Esophagus muscularis mucosa (tissue), 3 donors: ENCODE data around the gene RALA.

ENCODE experiments used
- CTCF ChIP-seq, 3 experiments: fragments of 200-600 bp in 2 of 3; fragments of 450-650 bp in 1 of 3; sonication (generic) in 2 of 3; IDR thresholded peaks; one replicate each; pipeline ENCODE4 v1.5.1; 2017 to 2019; ENCODE audit warnings: antibody characterized with exemption in 3 of 3, mild to moderate bottlenecking in 2 of 3, moderate library complexity in 1 of 3
- POLR2A ChIP-seq: fragments of 450-650 bp; IDR thresholded peaks from one replicate; pipeline ENCODE4 v1.6.1; 2017; ENCODE audit warnings: antibody characterized with exemption, moderate library complexity, mild to moderate bottlenecking, low read depth
- POLR2AphosphoS5 ChIP-seq, 2 donors: sonication (generic); formaldehyde crosslinking; IDR thresholded peaks; one replicate each; pipeline ENCODE4 v1.6.1; 2017; ENCODE audit warnings: antibody characterized with exemption in 2 of 2

GRCh38 chr7:39633563-39634477, 10.4 kb downstream of the RALA start:
- TF ChIP-seq CTCF (IDR thresholded peaks at IDR 0.05) (no peak), POLR2AphosphoS5 (IDR thresholded peaks at IDR 0.05) (no peak), POLR2A (no peak)
